ENCODE data around the gene PACSIN3. TPM values are rescaled to one million over a fixed set of nuclear protein-coding genes. Genes with fewer than 3 reads are reported as not detected.

Gene PACSIN3
- total and polyA plus RNA-seq, 2 of the 13 experiments (the other 11 are each of a cell fraction or from before 2014, with no cell fraction given): 47.9 to 93.3 TPM

- TF ChIP-seq ZBTB43 (CRISPR knock-in tag; conservative IDR thresholded peaks at IDR 0.05) (no peak), ZNF724P (CRISPR knock-in tag; IDR thresholded peaks at IDR 0.05; ENCODE audit: borderline replicate concordance) (no peak), GABPA (IDR thresholded peaks at IDR 0.05; ENCODE audit: low read depth, low read length) (no peak), GABPA (CRISPR knock-in tag; IDR thresholded peaks at IDR 0.05; ENCODE audit: low read depth) (no peak), ZNF83 (CRISPR knock-in tag; IDR thresholded peaks at IDR 0.05; ENCODE audit: borderline replicate concordance) (no peak)
These were observed 10.4 kb downstream of the PACSIN3 start (continued) for GRCh38 chr11:47175746-47176327.

GRCh38 chr11:47172740-47173336 lies 13.4 kb downstream of the PACSIN3 start:
- ATAC-seq: no peak
- H3K79me2 ChIP-seq (ENCODE audit: insufficient read depth, low read length): peaks cover 61% of the 10 kb centered on the region

More at GRCh38 chr11:47172740-47173336, 13.4 kb downstream of the PACSIN3 start:
- intact Hi-C loops (cut with micrococcal nuclease; ENCODE audit: unreplicated experiment) (no loop called here), in situ Hi-C loops (cut with HindIII; ENCODE audit: extremely low pct_ligation_motif_present, low pct_unique_long_range_greater_than_20kb) (no loop called here)
- Histone ChIP-seq H3K4me3 (replicated peaks in 1 of 3; ENCODE audit: insufficient read depth in 1 of 3, low read depth in 2 of 3, low read length in 3 of 3) (no peak overlapping the region), H3K4me1 (ENCODE audit: insufficient read depth, low read length) (peaks cover 38% of the 10 kb centered on the region), H2AFZ (ENCODE audit: low read length) (no peak overlapping the region), H4K20me1 (ENCODE audit: insufficient read depth, low read length) (0 out of 2 replicates have a peak, but pooled peaks cover 10% of the 10 kb centered on the region), H3K4me2 (ENCODE audit: low read depth, low read length) (no peak overlapping the region), H3K9me3 (ENCODE audit: low read length) (no peaks in the 10 kb centered on the region), H3K27ac (ENCODE audit: extremely low read length, insufficient read depth, low read length) (no peak overlapping the region), H3K27me3 (ENCODE audit: control insufficient read depth in 1 of 2, insufficient read depth in 2 of 2, low read length in 2 of 2) (no peaks in the 10 kb centered on the region; a peak in 1 of 5 replicates), H3K9ac (ENCODE audit: insufficient read depth, low read depth, low read length) (no peak overlapping the region; the same call in 1 of the 2 replicates), H3K36me3 (replicated peaks in 1 of 2; ENCODE audit: control insufficient read depth in 1 of 2, insufficient read depth in 2 of 2, low read length in 2 of 2) (peaks cover 32 to 65% of the 10 kb centered on the region in 2 experiments)
- no peak for DNase-seq (ENCODE audit: low spot score)
- no peak for FAIRE-seq
- CTCF ChIA-PET (ENCODE audit: low intra/inter-chr PET ratio, low total read pairs): no interaction called here
- TF ChIP-seq ATF6 (CRISPR knock-in tag; conservative IDR thresholded peaks at IDR 0.05) (no peak), NFIC (IDR thresholded peaks at IDR 0.05; ENCODE audit: low read length) (no peak), DBP (CRISPR knock-in tag; IDR thresholded peaks at IDR 0.05; ENCODE audit: not compliant biosample characterization) (no peak), ZNF616 (CRISPR knock-in tag; IDR thresholded peaks at IDR 0.05; ENCODE audit: low read depth) (no peak)
- BruUV-seq (replicated peaks): no TSS peak
- 63% methylated on average over 4 of the region's 6 CpGs for WGBS (ENCODE audit: low lambda C conversion rate)
- POLR2A ChIA-PET: interaction anchor here (0.5 to 1.2 kb wide), 3 partner anchors 12 to 238 kb away, joined by 3 to 5 read pairs (median 3); no protein-coding TSS in a partner anchor
